ENCODE results near the gene TTC21A. TPM values are rescaled to one million over a fixed set of nuclear protein-coding genes. Genes with fewer than 3 reads are reported as not detected.

TTC21A gene
- total and polyA plus RNA-seq, 10 of the 15 experiments (the other 5 are each of a cell fraction or from before 2014, with no cell fraction given), result 0.62 to 3.2 (median 1.2) TPM

DNA sequence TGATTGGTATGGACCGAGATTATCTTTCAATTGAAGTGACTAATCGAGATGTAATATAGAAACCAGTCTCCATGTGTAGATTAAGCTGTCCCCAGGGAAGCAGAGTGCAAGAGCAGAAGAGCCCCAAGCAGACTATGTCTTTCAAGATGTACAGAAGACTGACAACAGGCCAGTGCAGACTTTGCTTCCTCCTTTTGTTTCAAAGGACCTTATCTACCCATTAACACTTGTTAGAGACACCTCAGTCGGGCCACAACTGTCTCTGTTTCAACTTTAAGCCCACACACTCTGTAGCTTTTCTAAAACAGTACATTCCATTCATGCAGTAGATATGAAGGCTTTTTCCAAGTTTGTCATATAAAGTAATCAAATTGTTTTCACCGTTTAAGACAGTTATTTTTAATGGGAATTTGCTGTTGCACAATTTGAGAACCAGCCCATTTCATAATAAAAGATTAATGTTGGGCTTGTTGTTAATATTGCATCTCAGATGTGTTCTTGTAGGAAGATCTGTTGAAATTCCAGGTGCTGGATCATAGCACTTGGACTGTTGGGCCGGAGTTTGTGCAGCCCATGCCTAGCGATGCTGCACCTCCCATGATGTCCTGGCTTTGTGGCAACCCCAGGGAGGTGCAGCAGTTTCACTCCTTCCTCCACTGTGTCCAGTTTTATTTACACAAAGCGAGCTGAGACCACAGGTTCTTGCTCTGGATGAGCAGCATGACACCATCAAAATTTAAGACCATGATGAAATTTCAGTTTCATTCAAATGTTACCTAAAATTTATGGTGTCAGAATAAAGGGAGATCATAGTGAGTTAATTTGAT lies 12.4 kb upstream of the TTC21A start:
- ChIA-PET CTCF (interaction anchor here (0.9 to 2.9 kb wide), 4 partner anchors 95 to 197 kb away, joined by 3 to 13 read pairs (median 4); no protein-coding TSS in a partner anchor), RAD21 (ENCODE audit: unreplicated experiment) (no interaction called here), POLR2A (no interaction called here), SMC1A (ENCODE audit: uncharacterized antibody, unreplicated experiment) (no interaction called here)
- H3K27ac ChIP-seq (ENCODE audit: control insufficient read depth, insufficient read depth), result no peak overlapping the region
- TSS peak; percentile 45 for BruUV-seq (replicated peaks)
- H4K20me1 ChIP-seq (ENCODE audit: control insufficient read depth, insufficient read depth), result no peaks in the 10 kb centered on the region
- H3K9ac ChIP-seq (ENCODE audit: control insufficient read depth, insufficient read depth, low read length), result no peak overlapping the region
- H3K9me3 ChIP-seq (replicated peaks; ENCODE audit: control insufficient read depth, insufficient read depth, low read length), result no peaks in the 10 kb centered on the region
- DNase-seq (ENCODE audit: low read depth, low spot score) (no peak), FAIRE-seq (no peak), ATAC-seq (no peak)
- H2AFZ ChIP-seq (ENCODE audit: control insufficient read depth, low read depth, low read length), result no peak overlapping the region
- TF ChIP-seq ASH2L (IDR thresholded peaks at IDR 0.05; ENCODE audit: borderline replicate concordance, low read depth) (no peak), E4F1 (IDR thresholded peaks at IDR 0.05; ENCODE audit: borderline replicate concordance, partially characterized antibody) (no peak), FOS (IDR thresholded peaks at IDR 0.05; ENCODE audit: borderline replicate concordance, extremely low read depth, insufficient read length) (no peak), SUPT20H (IDR thresholded peaks at IDR 0.05; ENCODE audit: borderline replicate concordance, control insufficient read depth, low read depth, low read length) (no peak), EED (IDR thresholded peaks at IDR 0.05; ENCODE audit: low read depth) (no peak)
- TF ChIP-seq, protein P1, sequence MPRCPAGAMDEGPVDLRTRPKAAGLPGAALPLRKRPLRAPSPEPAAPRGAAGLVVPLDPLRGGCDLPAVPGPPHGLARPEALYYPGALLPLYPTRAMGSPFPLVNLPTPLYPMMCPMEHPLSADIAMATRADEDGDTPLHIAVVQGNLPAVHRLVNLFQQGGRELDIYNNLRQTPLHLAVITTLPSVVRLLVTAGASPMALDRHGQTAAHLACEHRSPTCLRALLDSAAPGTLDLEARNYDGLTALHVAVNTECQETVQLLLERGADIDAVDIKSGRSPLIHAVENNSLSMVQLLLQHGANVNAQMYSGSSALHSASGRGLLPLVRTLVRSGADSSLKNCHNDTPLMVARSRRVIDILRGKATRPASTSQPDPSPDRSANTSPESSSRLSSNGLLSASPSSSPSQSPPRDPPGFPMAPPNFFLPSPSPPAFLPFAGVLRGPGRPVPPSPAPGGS (IDR thresholded peaks at IDR 0.05; ENCODE audit: borderline replicate concordance, insufficient read depth, low read depth, low read length, poor library complexity, severe bottlenecking), result no peak
- in situ Hi-C loops (cut with MboI), result no loop called here
- no peak overlapping the region for H3K4me2 ChIP-seq (ENCODE audit: control insufficient read depth, insufficient read depth)
- intact Hi-C loops (cut with micrococcal nuclease; ENCODE audit: unreplicated experiment), result no loop called here
- no peaks in the 10 kb centered on the region for H3K79me2 ChIP-seq (ENCODE audit: control insufficient read depth, insufficient read depth, low read length)
- H3K27me3 ChIP-seq (replicated peaks in 1 of 2; ENCODE audit: control insufficient read depth in 2 of 2, insufficient read depth in 2 of 2, low read length in 1 of 2), result no peaks in the 10 kb centered on the region
- no peaks in the 10 kb centered on the region for H3K4me1 ChIP-seq (ENCODE audit: control insufficient read depth, insufficient read depth, low read length)
- H3K36me3 ChIP-seq (ENCODE audit: control insufficient read depth in 2 of 2, insufficient read depth in 2 of 2, low read length in 1 of 2), result peaks cover 24 to 29% of the 10 kb centered on the region in 2 experiments; a peak in 3 of 4 replicates
- 81% methylated on average over 7 of the region's 7 CpGs for WGBS (ENCODE audit: insufficient coverage, insufficient replicate concordance, low lambda C conversion rate, missing lambda C conversion rate)
- no peak overlapping the region for H3K4me3 ChIP-seq
